Loucy (cell line): ENCODE data around the gene TIRAP.

Experiments
- H2AFZ ChIP-seq: fragments of 200-600 bp; sonication (generic); 2 replicates; pipeline ENCODE4 v1.6.0; 2016; ENCODE audit warnings: antibody characterized with exemption, mild to moderate bottlenecking, low read length, moderate library complexity
- H3F3A ChIP-seq: fragments of 200-600 bp; 2 replicates; pipeline ENCODE4 v1.6.0; 2016; ENCODE audit warnings: antibody characterized with exemption, low read depth, mild to moderate bottlenecking
- H3K27me3 ChIP-seq: fragments of 200-600 bp; sonication (generic); 2 replicates; pipeline ENCODE4 v1.6.1; 2014; ENCODE audit warnings: low read length, mild to moderate bottlenecking; ENCODE audit not compliant: insufficient read depth, poor library complexity, severe bottlenecking
- H3K36me3 ChIP-seq: fragments of 200-600 bp; sonication (generic); 2 replicates; pipeline ENCODE4 v1.6.1; 2016; ENCODE audit warnings: low read length; ENCODE audit not compliant: insufficient read depth
- H3K4me1 ChIP-seq: fragments of 200-600 bp; sonication (generic); 2 replicates; pipeline ENCODE4 v1.5.1; 2014; ENCODE audit warnings: low read length, mild to moderate bottlenecking; ENCODE audit not compliant: insufficient read depth, poor library complexity, severe bottlenecking
- H3K4me2 ChIP-seq: fragments of 200-600 bp; sonication (generic); 2 replicates; pipeline ENCODE4 v1.6.0; 2014; ENCODE audit warnings: antibody characterized with exemption, low read length, low read depth, mild to moderate bottlenecking; ENCODE audit not compliant: poor library complexity, severe bottlenecking
- H3K4me3 ChIP-seq: fragments of 200-600 bp; sonication (generic); 2 replicates; pipeline ENCODE4 v1.5.1; 2014; ENCODE audit warnings: low read length, mild to moderate bottlenecking, mixed read lengths; ENCODE audit not compliant: poor library complexity, severe bottlenecking
- H3K79me2 ChIP-seq: fragments of 200-600 bp; sonication (generic); 2 replicates; pipeline ENCODE4 v1.6.1; 2014; ENCODE audit warnings: low read length; ENCODE audit not compliant: insufficient read depth
- H3K9ac ChIP-seq: fragments of 200-600 bp; sonication (generic); 2 replicates; pipeline ENCODE4 v1.6.0; 2014; ENCODE audit warnings: mild to moderate bottlenecking, low read depth, low read length, moderate library complexity; ENCODE audit not compliant: poor library complexity, severe bottlenecking
- H3K9me2 ChIP-seq: fragments of 200-600 bp; sonication (generic); replicated peaks from 2 replicates; pipeline ENCODE4 v1.6.1; 2016; ENCODE audit warnings: low read depth, low read length, mixed read lengths
- H3K9me3 ChIP-seq: fragments of 200-600 bp; sonication (generic); 2 replicates; pipeline ENCODE4 v1.6.1; 2014; ENCODE audit warnings: mild to moderate bottlenecking, antibody characterized with exemption, low read length, low read depth; ENCODE audit not compliant: insufficient read depth
- H4K20me1 ChIP-seq: fragments of 200-600 bp; sonication (generic); 2 replicates; pipeline ENCODE4 v1.6.0; 2014; ENCODE audit warnings: antibody characterized with exemption, low read length, mild to moderate bottlenecking; ENCODE audit not compliant: insufficient read depth, poor library complexity, severe bottlenecking
- CTCF ChIP-seq: fragments of 200-600 bp; sonication (generic); conservative IDR thresholded peaks from 2 replicates; pipeline ENCODE4 v1.5.1; 2014; ENCODE audit warnings: mild to moderate bottlenecking, antibody characterized with exemption, low read length
- EZH2phosphoT487 ChIP-seq: fragments of 200-600 bp; IDR thresholded peaks from 2 replicates; pipeline ENCODE4 v1.6.1; 2018; ENCODE audit warnings: antibody characterized with exemption, mild to moderate bottlenecking, moderate library complexity, borderline replicate concordance

The TIRAP gene

GRCh38 chr11:126322996-126323395 is 40.1 kb downstream of the TIRAP start:
- H2AFZ ChIP-seq, result no peak overlapping the region
- no peak for TF ChIP-seq EZH2phosphoT487
- no peak for TF ChIP-seq CTCF
- no peaks in the 10 kb centered on the region for H3K9me2 ChIP-seq
- no peaks in the 10 kb centered on the region for H4K20me1 ChIP-seq
- peaks cover 33% of the 10 kb centered on the region for H3K79me2 ChIP-seq
- no peaks in the 10 kb centered on the region; the same call in 1 of the 2 replicates for H3K36me3 ChIP-seq
- H3F3A ChIP-seq, result peaks cover 14% of the 10 kb centered on the region; the same call in 1 of the 2 replicates
- H3K4me3 ChIP-seq, result no peak overlapping the region
- H3K9me3 ChIP-seq, result no peaks in the 10 kb centered on the region
- no peaks in the 10 kb centered on the region for H3K27me3 ChIP-seq
- H3K4me1 ChIP-seq, result peaks cover 25% of the 10 kb centered on the region
- H3K9ac ChIP-seq, result no peak overlapping the region
- H3K4me2 ChIP-seq, result no peak overlapping the region

- Histone ChIP-seq H4K20me1 (no peaks in the 10 kb centered on the region), H3K4me1 (no peaks in the 10 kb centered on the region), H2AFZ (no peak overlapping the region), H3K4me3 (no peak overlapping the region), H3K9me3 (no peaks in the 10 kb centered on the region), H3K9ac (no peak overlapping the region), H3K4me2 (no peak overlapping the region), H3K27me3 (no peaks in the 10 kb centered on the region), H3K79me2 (peaks cover 14% of the 10 kb centered on the region; the same call in 1 of the 2 replicates), H3K36me3 (peaks cover 15% of the 10 kb centered on the region; the same call in 1 of the 2 replicates), H3K9me2 (no peaks in the 10 kb centered on the region), H3F3A (no peaks in the 10 kb centered on the region)
- TF ChIP-seq EZH2phosphoT487 (no peak), CTCF (no peak)
Measured at GRCh38 chr11:126327281-126328000, 44.5 kb downstream of the TIRAP start.

GRCh38 chr11:126328001-126328390 is 45.1 kb downstream of the TIRAP start:
- no peak overlapping the region for H3K4me2 ChIP-seq
- H3K79me2 ChIP-seq, result peaks cover 14% of the 10 kb centered on the region; the same call in 1 of the 2 replicates
- H4K20me1 ChIP-seq, result no peaks in the 10 kb centered on the region
- H3K36me3 ChIP-seq, result peaks cover 21% of the 10 kb centered on the region; the same call in 1 of the 2 replicates
- H3K4me3 ChIP-seq, result no peak overlapping the region
- H2AFZ ChIP-seq, result no peak overlapping the region
- no peak overlapping the region for H3K9ac ChIP-seq
- H3K9me2 ChIP-seq, result no peaks in the 10 kb centered on the region
- no peaks in the 10 kb centered on the region for H3K27me3 ChIP-seq
- no peaks in the 10 kb centered on the region for H3F3A ChIP-seq
- no peaks in the 10 kb centered on the region for H3K9me3 ChIP-seq
- TF ChIP-seq EZH2phosphoT487 (no peak), CTCF (no peak)
- no peaks in the 10 kb centered on the region for H3K4me1 ChIP-seq
